ENCODE data around the gene CDC73.

The CDC73 gene

GRCh38 chr1:193144361-193144938 is 22.6 kb downstream of the CDC73 start:
- Histone ChIP-seq H3K9me3 (ENCODE audit: control insufficient read depth, insufficient read depth, low read length) (no peaks in the 10 kb centered on the region), H3K79me2 (ENCODE audit: control insufficient read depth, low read length) (0 out of 2 replicates have a peak, but pooled peaks cover 3% of the 10 kb centered on the region), H3K4me1 (ENCODE audit: control insufficient read depth, low read length) (no peaks in the 10 kb centered on the region), H4K20me1 (ENCODE audit: control insufficient read depth, insufficient read depth, low read depth, low read length) (no peaks in the 10 kb centered on the region), H3F3A (ENCODE audit: control insufficient read depth, insufficient read depth) (0 out of 2 replicates have a peak, but pooled peaks cover 2% of the 10 kb centered on the region), H3K4me3 (ENCODE audit: low read length) (no peak overlapping the region), H3K27me3 (ENCODE audit: control insufficient read depth, low read length) (no peaks in the 10 kb centered on the region), H3K9me2 (replicated peaks; ENCODE audit: control insufficient read depth, low read length) (no peaks in the 10 kb centered on the region), H3K4me2 (ENCODE audit: low read length) (no peak overlapping the region), H3K36me3 (ENCODE audit: control insufficient read depth, low read length) (peaks cover 68% of the 10 kb centered on the region), H3K27ac (ENCODE audit: low read depth, low read length) (no peak overlapping the region)
- TF ChIP-seq CTCF (IDR thresholded peaks at IDR 0.05; ENCODE audit: low read depth, low read length, poor library complexity, severe bottlenecking) (no peak), EZH2phosphoT487 (IDR thresholded peaks at IDR 0.05; ENCODE audit: borderline replicate concordance, low read length) (no peak)

- H3K79me2 ChIP-seq (ENCODE audit: control insufficient read depth, low read length): 0 out of 2 replicates have a peak, but pooled peaks cover 3% of the 10 kb centered on the region
- H3K9me2 ChIP-seq (replicated peaks; ENCODE audit: control insufficient read depth, low read length): no peaks in the 10 kb centered on the region
- H3K4me2 ChIP-seq (ENCODE audit: low read length): no peak overlapping the region
- H3F3A ChIP-seq (ENCODE audit: control insufficient read depth, insufficient read depth): 0 out of 2 replicates have a peak, but pooled peaks cover 2% of the 10 kb centered on the region
- H3K4me3 ChIP-seq (ENCODE audit: low read length): no peak overlapping the region
- H3K36me3 ChIP-seq (ENCODE audit: control insufficient read depth, low read length): peaks cover 68% of the 10 kb centered on the region
- H3K27ac ChIP-seq (ENCODE audit: low read depth, low read length): no peak overlapping the region
- no peaks in the 10 kb centered on the region for H3K27me3 ChIP-seq (ENCODE audit: control insufficient read depth, low read length)
- H3K9me3 ChIP-seq (ENCODE audit: control insufficient read depth, insufficient read depth, low read length): no peaks in the 10 kb centered on the region
- H3K4me1 ChIP-seq (ENCODE audit: control insufficient read depth, low read length): no peaks in the 10 kb centered on the region
- TF ChIP-seq EZH2phosphoT487 (IDR thresholded peaks at IDR 0.05; ENCODE audit: borderline replicate concordance, low read length) (no peak), CTCF (IDR thresholded peaks at IDR 0.05; ENCODE audit: low read depth, low read length, poor library complexity, severe bottlenecking) (no peak)
- H4K20me1 ChIP-seq (ENCODE audit: control insufficient read depth, insufficient read depth, low read depth, low read length): no peaks in the 10 kb centered on the region
Observed at GRCh38 chr1:193144999-193145398, 23.2 kb downstream of the CDC73 start.

- no peaks in the 10 kb centered on the region for H3K9me2 ChIP-seq (replicated peaks; ENCODE audit: control insufficient read depth, low read length)
- H3K79me2 ChIP-seq (ENCODE audit: control insufficient read depth, low read length): no peaks in the 10 kb centered on the region
- H4K20me1 ChIP-seq (ENCODE audit: control insufficient read depth, insufficient read depth, low read depth, low read length): no peaks in the 10 kb centered on the region
- no peak overlapping the region for H3K27ac ChIP-seq (ENCODE audit: low read depth, low read length)
- no peaks in the 10 kb centered on the region for H3K9me3 ChIP-seq (ENCODE audit: control insufficient read depth, insufficient read depth, low read length)
- H3K4me1 ChIP-seq (ENCODE audit: control insufficient read depth, low read length): no peaks in the 10 kb centered on the region
- H3K4me3 ChIP-seq (ENCODE audit: low read length): no peak overlapping the region
- no peaks in the 10 kb centered on the region for H3F3A ChIP-seq (ENCODE audit: control insufficient read depth, insufficient read depth)
- peaks cover 46% of the 10 kb centered on the region for H3K36me3 ChIP-seq (ENCODE audit: control insufficient read depth, low read length)
- no peak overlapping the region for H3K4me2 ChIP-seq (ENCODE audit: low read length)
- TF ChIP-seq CTCF (IDR thresholded peaks at IDR 0.05; ENCODE audit: low read depth, low read length, poor library complexity, severe bottlenecking) (no peak), EZH2phosphoT487 (IDR thresholded peaks at IDR 0.05; ENCODE audit: borderline replicate concordance, low read length) (no peak)
- no peaks in the 10 kb centered on the region for H3K27me3 ChIP-seq (ENCODE audit: control insufficient read depth, low read length)
Observed at GRCh38 chr1:193156117-193156821, 34.4 kb downstream of the CDC73 start.
